DMS 273 (cell line): ENCODE data around the gene TPRA1.
"Not testable (repeated sequence)": the region's sequence is repeated elsewhere in the genome, so short reads cannot be mapped to it uniquely, and the experiment has no call there.

Source experiments
- DNase-seq: peaks from one replicate; lab custom pipeline; 2025; ENCODE audit not compliant: unreplicated experiment; lab: John Stamatoyannopoulos, UW

Gene TPRA1

DNA sequence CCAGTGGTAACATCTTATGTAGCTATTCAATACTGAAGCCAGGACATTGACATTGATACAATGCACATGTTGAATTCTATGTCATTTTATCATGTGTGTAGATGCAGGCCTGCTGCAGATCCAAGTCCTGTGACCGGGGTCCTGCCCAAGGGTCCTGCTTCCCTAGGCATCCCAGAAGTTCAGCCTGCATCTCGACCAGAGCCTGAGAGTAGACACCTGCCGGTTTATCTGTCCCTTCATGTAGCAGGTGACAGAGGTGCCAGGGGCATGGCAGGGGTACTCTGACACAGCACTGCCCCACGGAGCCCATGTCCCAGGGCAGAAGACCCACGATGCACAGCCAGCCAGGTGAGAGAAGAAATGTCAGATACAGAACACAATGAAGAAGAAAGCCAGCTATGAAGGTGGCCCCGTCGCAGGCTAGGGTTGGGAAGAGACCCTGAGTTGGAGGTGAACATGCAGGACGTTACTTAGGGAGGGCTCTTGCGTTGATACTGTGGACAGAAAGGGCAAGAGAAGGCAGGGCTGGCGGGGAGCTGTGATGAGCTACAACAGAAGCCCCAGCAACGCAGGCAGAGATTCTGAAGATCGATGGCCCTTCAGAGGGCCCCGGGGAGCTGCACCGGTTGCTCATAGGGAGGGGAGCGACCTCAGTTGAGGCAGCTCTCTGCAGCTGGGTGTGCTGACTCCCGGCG lies 51.0 kb downstream of the TPRA1 start:
- no peak for DNase-seq

DNA sequence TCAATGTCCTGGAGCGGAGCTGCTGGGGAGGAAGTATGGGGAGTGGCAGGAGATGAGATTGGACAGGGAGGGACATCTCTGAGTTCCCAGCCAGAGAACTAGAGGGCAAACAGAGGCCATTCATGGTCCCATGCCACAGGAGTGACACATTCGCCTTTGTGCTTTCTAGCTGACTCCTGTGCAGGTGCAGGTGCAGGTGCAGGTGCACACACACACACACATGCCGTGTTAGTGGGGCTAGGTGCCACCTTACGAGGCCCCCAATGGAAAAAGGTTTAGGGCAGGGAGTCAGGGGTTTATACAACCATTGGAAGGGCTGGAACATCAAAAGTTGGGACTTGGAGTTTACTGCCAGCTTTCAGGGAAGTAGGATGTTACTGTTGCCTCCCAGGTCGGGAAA lies 52.0 kb downstream of the TPRA1 start:
- no peak for DNase-seq

DNA sequence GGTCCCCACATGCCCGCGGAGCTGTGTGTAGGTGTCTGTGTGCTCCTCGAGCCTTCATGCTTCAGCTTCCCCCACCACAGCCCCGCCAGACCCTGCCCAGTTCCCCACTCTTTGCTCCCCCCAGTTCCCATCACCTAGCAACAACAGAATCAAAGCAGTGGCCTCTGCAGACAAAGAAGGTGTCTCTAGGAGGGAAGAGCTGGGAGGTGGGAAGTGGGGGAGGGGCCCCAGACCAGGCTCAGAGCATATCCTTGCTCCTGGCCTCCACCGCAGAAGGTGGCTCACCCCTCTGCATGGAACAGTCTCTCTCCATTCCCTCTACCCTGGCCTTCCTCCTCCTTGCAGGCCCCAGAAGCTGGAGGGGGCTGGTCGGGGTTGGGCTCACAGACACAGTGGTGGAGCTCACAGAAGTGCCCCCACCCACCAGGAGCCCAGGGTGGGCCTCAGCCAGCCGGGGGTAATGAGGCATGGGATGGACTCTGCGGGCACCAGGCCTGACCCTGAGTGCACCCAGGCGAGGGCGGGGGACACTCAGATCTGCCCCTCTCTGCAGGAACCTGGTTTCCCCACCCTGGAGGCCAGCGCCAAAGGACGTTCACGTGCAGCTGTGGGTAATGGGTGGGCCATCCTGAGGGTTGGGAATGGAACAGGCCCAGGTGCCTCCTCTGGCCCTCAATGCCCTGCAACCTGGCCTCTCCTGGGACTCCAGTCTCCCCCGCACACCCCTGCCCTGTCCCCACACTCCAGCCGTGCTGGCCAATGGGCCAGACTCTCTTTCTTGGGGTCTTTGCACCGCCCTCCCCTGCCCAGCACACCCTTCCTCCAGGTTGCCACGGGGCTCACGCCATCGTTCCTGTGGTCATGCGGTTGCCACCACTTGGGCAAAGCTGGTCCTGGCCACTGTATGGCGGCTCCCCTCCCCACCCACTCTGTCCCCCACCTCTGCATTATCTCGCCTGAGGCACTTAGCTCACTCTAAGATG lies 53.4 kb downstream of the TPRA1 start:
- DNase-seq = no peak

DNA sequence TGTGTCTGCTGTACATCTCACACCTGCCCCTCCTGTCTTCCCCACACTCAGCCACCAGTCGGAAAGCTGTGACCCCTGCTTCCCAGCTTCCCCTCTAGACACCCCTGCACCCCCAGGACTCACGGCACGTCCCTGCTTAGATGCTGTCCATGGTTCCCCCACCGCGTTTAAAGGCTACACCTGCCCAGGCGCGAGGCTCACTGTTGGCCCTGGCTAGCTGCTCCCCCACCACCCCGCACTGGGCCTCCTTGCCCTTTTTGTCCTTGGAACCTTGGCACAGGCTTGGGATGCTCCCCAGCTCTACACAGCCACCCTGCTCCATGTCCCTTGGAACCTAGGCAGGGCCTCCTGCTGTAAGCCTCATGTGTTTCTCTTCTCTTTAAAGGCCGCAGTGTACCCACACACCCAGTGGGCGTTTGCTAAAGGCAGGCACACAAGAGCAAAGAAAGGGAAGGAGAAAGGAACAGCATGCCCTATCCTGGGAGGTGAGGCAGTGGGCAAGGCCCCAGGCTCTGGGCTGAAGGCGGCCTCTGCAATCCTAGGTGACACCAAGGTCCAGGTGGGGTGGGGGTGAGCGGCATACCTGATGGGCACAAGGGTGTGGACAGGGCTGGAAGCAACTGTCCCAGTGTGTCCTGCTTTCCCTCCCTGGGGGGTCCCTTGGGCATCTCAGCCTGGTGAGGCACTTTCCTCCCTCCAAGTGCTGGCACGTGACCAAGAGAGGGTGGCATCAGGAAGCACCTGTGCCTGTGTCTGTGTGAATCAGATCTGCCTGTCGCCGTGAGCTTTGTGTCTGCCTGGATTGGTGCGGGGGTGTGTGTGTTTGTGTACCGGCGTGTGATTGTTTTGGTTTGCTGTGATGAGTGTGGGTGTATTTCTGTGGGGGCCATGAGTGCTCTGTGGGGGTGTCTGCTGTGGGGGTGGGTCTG lies 54.4 kb downstream of the TPRA1 start:
- DNase-seq = no peak

DNA sequence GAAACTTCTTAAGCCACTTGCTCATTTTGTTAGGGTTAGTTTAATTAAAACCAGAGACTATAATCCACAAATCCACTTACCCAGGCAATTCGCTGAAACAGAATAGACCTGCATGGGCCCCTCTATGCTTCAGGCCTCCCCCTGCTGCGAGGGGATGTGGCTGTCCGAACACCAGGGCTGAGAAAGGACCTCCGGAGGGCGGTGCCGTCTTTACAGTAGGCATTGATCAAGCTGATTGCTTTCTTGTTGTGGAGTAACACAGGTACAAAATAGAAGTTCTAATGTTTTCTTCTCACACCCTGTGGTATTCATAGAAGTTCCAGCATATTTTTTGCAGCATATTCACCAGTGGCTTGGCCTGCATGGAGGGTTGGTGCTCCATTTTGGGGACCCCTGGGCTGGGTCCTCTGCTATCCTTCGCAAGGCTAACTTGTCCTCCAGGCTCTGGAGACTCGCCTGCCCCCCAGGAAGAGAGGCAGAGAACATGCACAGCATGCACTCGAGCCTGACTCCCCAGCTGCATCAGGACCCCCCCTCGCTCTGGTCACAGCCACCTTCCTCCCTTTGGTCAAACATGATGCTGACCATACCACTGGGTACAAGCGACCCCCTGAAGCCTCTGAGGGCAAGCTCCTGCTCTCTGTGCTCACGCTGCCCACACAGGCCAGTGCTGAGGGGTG lies 55.3 kb downstream of the TPRA1 start:
- DNase-seq = no peak

DNA sequence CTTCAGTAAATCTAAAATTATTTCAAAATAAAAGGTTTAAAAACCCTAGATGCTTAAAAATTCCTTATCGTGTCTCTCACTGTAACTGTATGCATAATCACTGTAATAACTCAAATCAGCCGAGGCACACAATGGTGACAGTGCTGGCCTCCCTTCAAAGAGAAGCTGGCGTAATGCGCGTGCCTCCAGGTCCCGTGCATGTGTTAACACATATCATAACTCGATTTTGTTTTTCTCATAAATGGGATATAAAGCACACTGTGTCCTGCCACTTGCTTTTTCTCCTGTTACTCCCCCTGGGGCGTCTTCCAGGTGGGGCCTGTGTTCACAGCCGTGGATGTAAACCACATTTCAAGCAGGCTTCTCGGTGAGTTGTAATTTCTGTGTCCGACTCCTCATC lies 56.0 kb downstream of the TPRA1 start:
- DNase-seq = no peak

DNA sequence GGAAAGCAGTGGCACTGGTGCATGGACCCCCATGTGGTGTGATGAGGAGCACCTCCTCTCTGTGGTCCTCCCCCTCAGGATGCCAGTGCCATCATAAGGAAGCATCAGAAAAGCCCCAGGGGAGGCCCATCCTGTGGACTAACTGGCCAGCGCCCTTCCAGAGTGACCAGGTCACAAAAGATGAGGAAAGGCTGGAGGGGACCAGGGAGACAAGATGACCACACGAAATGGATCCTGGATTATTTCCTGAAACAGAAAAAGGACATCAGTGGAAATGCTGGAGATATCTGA lies 56.4 kb downstream of the TPRA1 start:
- DNase-seq = no peak

DNA sequence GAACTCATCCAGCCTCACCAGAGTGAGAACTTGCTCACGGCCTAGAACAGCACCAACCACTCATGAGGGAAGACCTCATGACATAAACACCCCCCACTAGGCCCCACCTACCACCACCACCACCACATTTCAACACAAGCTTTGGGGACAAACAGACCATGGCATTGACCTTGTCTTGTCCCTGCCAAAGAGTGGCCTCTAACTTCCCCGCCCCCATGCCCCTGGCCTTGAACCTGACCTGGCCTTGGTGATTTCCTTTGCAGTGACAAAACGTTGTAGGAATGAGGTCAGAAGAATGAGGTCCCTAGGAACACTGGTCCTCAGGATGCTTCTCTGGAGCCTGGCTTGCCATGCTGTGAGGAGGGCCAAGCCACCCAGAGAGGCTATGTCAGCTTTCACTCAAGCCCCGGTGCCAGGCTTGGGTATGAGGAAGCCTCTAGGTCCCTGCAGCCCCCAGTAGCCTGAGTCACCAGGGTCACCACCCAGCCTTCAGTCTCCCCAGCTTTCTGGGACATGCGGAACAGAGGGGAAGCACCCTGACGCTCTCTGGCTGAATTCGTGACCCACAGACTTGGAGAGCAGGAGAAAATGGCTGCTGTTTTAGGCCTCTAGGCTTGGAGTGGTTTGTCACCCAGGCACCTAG lies 57.9 kb downstream of the TPRA1 start:
- DNase-seq = no peak

DNA sequence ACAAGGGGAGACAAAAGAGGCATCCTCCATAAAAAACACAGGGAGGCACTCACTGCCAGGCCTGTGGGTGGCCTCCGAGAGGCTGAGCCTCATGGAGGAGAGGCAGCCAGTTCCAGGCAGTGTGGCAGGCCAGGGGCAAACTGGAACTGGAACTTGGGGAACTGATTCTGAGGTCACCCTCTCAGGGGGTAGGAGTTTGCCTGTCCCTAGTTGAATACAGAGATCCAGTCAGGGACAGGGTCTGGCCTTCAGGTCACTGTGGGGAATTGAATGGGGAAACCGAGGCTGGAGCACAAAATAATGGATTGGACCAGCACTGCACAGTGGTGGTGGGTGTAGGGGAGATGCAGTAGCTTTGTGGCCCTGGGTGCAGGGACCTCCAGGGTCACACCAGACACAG lies 58.7 kb downstream of the TPRA1 start:
- DNase-seq = no peak

DNA sequence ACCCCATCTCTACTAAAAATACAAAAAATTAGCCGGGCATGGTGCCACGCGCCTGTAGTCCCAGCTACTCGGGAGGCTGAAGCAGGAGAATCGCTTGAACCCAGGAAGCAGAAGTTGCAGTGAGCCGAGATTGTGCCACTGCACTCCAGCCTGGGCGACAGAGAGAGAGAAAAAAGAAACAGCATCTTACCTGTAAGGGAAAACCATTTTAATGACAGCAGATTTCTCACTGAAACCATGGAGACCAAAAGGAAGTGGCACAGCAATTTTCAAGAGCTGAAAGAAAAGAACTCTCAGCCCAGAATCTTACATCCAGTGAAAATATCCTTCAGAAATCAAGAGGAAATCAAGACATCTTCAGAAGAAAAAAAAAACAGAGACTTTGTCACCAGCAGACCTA lies 59.7 kb downstream of the TPRA1 start:
- not testable (repeated sequence) for DNase-seq

DNA sequence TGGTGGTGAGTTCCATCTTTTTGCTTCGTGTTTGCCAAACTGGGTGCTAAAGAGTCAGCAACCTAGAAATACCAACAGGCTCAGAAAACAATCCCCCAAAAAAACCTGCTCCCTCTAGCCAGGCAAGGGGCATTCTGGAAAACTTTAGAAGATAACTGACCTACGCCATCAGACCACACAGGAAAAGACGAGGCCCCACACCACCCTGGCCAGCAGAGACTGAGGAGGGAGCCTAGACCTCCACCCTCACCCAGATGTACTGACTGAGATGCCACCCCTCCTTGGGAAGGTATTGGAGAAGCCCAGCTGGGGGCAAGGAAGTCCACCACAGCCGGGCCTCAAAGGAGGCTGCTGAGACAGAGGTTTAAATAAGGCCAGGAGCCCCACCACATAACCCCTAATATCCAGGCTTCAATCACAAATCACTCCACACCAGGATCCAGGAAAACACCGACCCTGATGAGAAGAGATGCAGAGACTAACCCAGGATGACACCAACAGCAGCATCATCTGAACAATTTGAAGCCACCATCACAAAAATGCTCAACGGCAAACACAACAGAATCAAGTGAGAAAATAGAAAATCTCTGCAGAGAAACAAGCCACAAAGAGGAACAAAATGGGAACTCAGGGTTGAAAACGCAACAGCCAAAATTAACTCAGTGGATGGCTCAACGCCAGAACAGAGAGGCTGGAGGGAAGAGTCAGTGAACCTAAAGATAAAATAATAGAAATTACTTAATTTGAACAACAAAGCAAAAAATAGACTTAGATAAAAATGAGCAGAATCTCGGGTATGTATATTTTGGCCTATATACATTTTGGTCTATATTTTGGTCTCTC lies 61.0 kb downstream of the TPRA1 start:
- no peak for DNase-seq

DNA sequence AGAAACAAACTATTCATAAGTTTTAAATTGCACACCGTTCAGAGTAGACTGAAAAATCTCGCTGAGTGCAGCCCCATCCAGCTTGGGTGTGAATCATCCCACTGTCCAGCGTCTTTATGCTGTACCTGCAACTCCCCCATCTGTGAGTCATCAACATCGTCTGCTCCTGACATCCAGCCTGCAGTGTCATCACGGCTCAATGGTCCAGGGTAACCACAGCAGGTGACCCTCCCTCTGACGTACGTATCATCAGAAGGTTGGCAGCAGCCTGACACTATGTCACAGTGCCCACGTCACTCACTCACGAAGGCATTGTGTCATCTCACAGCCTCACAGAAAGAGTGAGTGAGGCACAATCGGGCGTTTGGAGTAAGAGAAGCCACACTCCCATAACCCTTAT lies 65.2 kb downstream of the TPRA1 start:
- DNase-seq = no peak

DNA sequence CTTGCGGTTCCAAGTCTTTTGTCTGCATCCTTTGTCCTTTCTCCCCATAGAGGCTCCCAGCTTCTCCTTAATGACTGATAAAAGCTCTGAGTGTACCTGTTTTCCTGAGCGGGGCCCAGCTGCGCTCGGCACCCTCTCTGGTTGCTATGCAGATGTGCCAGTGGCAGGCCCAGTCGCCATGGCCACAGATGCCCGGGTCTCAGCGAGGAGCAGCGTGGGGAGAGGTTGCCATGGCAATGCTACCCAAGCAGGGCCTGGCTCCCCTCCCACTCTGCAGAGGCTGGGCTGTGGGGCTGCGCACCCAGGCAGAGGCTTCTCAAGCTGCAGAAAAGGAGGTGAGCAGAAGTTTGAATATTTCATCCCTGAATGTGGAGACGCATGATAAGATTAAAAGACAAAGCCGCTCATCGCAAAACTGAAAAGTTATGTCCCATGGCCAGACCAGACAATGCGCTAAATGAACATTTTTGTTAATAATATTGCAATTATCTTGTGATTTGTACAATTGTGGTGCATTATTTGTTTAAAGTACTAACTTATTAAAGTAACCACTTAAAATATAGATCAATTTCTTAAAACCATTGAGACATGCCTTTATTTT lies 66.1 kb downstream of the TPRA1 start:
- peak; percentile 81 for DNase-seq
